GM21786 (cell line): ENCODE data around the gene BCL7A.
A peak's percentile ranks its signal among the peaks of the same experiment; 100 is the strongest.
"Not testable (repeated sequence)": the region's sequence is repeated elsewhere in the genome, so short reads cannot be mapped to it uniquely, and the experiment has no call there.

ENCODE experiments used
- ATAC-seq: cut with Tn5 transposase; IDR thresholded peaks from one replicate; pipeline ENCODE4 v1.9.1; 2021; ENCODE audit not compliant: unreplicated experiment

Gene BCL7A

DNA sequence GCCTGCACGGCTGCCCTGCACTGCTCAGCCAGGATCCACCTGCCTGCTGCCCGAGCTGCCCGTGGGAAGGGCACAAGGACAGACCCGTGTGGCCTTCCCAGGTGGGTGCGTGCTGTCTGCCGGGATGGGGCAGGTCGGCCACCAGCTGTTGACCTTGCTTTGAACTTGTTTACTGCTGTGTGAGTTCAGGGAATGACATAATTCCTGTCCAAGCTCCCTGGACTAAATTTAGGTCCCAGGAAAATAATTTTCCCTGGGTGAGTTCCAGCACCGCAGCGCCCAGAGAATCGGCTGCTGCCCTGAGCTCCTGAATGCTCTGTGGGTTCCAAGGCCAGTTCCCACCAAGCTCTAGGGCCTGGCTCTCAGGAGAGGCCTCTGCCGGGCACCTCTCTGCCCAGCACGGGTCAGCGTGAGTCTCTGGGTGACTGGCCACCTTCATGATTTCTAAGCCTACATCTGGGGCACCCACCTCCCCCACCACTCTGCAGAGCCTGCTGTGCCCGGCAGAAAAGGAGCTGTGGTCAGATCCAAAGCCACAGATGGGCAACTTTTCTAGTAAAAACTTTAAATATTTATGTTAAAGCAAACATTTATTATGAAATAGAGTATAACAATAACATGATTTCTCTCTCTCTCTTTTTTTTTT is 29.7 kb downstream of the BCL7A start:
- no peak for ATAC-seq

DNA sequence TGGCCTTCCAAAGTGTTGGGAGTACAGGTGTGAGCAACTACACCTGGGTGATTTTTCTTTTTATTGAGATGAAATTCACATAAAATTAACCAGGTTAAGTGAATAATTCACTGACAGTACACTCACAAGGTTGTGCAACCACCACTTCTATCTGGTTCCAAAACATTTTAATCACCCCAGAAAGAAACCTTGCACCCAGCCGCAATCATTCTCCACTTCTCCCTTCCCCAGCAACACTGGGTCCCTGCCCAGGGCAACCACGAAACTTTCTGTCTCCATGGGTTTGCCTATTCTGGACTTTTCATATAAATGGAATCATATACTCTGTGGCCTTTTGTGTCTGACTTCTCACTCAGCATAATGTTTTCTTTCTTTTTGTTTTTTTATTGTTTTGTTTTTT is 30.6 kb downstream of the BCL7A start:
- no peak for ATAC-seq

DNA sequence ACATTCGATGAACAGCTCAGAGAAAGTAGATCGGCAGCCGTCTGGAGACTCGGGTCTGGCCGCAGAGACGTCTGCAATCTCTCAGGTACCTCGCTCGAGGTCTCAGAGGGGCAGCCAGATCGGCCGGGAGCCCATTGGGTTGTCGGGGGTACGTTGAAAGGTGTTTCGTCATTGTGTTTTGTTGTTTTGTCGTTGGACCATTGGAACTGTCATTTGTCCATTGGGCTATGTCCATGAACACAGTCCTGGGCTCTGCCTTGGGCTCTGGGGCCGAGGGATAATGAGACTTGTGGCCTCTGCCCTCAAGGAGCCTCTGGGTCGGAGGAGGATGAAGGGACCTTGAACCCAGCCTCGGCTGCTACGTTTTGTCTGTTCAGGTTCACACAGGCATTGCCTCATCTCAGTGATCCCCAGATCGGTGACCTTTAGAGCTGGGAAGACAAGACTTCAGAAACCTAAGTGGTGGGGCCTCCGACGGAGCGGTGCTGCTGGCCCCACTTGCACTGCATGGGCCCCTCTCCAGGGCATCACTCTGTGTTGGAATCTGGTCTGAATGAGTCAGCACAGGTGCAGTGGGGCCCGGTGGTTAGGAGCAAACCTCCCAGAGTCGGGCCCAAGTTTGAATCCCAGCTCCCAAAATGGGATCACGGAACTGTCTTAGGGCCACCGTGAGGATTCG is 33.3 kb downstream of the BCL7A start:
- no peak for ATAC-seq

DNA sequence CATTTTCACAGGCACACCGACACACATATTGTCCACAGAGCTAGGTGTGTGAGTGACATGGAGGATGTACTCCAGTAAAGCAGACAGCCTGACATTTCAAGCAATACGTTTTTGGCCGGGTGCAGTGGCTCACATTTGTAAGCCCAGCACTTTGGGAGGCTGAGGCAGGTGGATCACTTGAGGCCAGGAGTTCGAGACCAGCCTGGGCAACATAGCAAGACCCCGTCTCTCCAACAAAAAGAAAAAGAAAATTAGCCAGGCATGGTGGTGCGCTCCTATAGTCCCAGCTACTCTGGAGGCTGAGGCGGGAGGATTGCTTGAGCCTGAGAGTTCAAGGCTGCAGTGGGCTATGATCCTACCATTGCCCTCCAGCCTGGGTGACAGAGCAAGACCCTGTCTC is 34.7 kb downstream of the BCL7A start:
- ATAC-seq: not testable (repeated sequence)

DNA sequence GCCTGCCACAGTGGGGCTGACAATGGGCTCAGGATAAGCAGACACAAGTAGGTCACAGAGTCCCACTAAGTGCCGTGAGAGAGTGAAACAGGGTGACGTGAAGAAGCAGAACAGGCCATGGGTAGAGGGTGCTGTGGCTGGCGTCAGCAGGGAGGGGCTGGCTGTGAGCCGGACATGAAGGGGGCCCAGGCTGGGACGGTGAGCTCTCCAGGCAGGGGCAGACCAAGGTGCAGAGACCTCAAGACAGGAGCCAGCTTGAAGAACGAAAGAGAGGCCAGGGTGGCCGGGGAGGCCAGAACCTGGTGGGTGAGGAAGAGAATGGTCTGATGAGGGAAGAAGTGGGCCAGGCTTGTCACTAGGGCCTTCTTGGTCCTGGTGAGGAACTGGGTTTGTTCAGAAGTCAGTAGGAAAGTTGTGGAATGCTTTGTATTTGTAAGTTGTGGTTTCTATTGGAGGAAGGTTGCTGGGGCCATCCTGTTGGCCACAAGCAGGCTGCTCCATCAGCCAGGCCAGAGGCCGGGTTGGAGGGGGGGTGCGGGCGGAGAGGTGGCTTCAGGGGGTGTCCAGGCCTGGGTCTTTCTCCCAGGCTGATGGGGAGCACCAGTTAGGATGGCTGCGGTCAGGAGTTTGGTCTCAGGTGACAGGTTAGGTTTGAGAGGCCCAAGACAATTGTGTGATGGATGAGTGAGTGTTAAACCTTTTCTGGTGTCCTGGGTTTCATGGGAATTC is 35.5 kb downstream of the BCL7A start:
- no peak for ATAC-seq

DNA sequence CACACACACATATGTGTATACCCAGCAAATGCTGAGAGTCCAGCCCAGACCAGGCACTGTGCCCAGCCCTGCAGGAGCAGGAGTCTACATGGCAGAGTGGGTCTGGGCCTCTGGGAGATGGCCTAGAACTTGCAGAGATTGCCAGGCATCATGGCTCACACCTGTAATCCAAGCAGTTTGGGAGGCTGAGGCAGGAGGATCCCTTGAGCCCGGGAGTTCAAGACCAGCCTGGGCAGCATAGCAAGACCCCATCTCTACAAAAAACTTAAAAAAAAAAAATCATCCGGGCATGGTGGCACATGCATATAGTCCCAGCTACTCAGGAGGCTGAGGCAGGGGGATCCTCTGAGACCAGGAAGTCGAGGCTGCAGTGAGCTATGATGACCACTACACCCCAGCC is 36.1 kb downstream of the BCL7A start:
- no peak for ATAC-seq

DNA sequence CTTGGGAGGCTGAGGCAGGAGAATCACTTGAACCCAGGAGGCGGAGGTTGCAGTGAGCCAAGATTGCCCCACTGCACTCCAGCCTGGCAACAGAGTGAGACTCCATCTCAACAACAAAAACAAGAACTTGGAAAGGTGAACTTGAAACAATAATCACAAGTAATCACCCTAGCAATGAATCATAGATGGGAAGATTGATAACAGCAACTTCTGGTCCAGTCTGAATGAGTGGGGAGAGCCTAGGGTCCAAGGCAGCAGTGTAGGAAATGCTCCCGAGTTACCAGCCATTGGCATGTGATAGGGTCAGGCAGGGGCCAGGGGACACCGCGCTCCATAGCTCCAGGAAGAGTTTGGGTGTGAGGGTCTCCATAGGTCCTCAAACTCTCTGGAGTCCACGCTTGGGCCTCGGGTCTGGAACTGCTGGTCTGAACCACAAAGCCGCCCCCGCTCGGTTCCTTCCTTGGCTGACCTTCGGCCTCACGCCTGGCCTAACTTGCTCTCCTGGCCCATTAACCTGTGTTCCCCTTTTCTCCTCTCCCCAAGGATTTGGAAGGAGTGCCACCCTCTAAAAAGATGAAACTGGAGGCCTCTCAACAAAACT is 37.0 kb downstream of the BCL7A start:
- ATAC-seq: no peak

DNA sequence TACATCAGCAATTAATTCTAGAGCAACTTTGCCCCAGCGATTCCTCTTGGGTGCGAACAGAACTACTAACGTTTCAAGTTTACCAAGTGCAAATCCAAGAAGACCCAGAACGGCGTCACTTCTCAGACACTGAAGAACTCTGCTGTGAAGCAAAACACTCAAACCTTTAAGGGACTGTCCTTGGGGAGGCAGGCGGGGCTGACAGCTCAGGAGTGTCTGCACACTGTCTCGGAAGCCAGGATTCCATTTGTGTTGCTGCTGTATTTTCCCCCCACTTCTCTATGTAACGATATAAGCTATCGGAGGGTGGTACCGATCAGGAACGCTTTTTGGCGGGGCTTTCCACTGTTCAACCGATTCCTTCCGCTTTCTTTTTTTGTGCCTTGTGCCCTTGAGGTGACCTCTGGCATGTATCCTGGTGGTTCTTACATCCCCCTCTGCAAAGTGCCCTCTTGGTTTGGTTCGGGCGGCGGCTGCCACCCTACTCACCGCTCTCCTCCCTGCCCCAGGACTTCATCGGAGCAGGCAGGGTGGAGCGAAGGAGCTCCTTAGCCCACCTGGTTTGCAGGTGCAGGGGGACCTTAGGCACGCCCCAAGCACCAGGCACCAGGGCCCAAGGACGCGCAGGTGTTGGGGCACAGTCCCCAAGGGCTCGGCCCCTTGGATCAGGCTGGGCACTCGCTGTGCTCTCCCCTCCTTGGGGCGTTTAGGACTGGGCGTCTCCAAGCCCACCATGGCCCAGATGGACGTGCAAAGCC is 37.7 kb downstream of the BCL7A start:
- ATAC-seq: no peak

DNA sequence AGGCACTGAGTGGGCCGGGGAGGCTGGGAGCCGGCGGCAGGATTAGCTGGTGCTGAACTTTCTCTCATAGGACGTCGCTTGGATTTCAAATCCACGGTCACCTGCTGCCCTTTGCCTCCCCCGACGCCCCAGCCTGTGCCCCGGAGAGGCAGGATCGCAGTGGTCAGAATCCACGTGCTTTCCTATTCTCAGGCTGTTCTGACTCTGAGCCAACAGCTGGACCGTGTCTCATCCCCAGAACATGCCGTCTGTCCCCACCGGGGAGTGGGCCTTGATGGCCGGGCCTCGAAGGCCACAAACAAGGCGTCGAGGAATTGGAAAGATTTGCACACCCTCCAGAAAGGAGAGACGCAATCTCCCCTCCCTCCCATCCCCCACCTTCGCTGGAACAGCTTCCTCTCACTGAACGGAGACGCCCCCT is 38.4 kb downstream of the BCL7A start:
- ATAC-seq: no peak

DNA sequence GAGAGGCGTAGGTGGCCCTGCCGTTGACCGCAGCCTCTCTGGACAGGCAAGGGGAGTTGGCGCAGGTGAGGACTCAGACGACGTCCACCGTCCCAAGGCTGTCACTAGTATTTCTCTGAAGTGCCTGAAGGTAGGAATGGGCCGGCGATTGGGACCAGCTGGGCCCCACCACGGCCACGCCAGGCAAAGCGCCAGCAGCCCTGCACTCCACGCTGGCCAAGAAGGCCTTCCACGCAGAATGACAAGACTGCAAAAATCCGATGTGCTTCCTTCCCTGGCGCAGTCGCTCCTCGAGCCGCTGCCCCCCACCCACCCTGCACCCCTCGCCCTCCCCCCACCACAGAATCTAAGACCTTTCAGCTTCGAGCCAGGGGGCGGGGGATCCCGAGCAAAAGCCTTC is 39.6 kb downstream of the BCL7A start:
- no peak for ATAC-seq

DNA sequence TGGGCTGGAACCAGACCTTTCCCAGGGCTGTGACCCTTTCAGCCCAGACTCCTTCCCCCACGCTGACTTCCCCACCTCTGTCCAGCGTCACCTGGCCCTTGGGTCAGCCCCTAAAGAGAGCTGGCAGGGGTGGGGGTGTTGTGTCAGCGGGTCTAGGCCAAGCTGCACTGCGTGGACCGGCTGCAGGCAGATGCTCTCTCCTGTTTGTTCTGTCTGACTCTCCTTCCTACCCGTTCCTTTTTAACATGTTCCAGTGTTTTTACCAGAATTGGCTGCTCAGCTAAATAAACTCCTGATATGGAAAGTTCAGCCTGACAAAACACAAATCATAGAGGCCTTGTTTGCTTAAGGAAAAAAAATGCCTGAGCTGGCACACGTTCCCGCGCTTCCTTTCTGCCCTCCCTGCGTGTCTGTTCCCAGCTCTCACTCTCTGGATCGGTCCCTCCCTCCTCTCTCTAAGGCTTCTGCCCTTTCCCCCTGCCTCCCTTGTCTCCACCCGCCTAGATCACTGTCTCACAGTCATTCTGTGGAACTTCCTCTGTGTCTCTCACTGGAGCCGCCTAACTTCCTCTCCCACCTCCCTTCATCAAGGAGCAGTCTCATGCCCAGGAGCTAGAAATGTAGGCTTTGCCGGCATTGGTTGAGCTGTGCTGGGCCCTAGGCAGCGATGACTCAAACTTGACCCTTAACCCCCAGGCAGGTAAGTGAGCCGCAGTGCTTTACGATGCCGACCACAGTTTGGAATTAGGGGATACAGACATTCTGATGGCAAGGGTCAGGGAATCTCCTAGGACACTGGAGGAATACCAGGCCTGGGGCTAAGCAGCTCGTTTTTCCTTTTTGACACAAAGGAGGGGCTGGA is 41.4 kb downstream of the BCL7A start:
- no peak for ATAC-seq

DNA sequence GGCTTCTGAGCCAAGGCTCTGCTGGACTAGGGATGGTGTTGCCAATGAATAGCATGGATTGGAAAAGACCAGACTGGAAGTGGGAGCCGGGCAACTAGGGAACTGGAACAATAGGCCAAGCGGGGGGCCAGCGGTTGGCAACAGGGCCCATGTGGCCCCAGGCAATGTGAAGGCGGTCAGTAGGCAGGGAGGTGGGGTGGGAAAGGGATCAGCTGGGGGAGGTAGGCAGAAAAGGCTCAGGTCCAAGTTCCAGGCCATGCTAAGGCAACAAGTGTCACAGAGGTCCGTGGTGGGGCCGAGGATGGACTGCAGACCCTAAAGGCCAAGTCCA is 42.0 kb downstream of the BCL7A start:
- no peak for ATAC-seq

DNA sequence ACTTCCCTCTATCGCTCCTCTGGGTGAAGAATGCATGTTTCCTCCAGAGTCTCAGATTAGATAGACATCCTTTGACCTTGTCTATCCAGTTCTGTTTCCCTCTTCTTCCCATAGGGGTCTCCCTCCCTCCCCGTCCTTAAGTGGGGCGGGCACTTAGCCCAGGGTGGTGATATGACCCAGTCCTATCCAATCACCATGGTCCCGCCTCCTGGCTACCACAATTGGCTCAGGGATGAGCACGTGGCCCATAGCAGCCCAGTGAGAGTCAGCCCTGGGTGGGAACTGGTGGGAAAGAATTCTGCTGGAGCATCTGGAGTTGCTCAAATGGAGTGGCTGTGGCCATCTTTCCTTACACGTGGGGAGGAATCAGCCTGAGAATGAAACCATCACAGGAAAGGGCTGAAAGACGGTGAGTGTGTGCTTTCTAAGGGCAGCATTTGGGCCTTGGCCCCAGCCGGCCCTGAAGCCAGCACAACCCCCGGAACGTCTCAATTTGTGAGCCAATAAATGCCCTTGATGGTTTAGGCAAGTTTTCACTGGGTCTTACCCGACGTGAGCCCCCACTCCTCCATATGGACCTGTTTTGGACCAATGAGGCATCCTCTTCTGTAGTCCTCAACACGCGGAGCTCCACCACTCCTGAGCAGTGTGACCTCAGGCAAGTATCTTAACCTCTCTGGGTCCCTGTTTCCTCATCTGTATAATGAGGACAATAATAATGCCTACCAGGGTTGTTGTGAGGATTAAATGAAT is 42.5 kb downstream of the BCL7A start:
- no peak for ATAC-seq

DNA sequence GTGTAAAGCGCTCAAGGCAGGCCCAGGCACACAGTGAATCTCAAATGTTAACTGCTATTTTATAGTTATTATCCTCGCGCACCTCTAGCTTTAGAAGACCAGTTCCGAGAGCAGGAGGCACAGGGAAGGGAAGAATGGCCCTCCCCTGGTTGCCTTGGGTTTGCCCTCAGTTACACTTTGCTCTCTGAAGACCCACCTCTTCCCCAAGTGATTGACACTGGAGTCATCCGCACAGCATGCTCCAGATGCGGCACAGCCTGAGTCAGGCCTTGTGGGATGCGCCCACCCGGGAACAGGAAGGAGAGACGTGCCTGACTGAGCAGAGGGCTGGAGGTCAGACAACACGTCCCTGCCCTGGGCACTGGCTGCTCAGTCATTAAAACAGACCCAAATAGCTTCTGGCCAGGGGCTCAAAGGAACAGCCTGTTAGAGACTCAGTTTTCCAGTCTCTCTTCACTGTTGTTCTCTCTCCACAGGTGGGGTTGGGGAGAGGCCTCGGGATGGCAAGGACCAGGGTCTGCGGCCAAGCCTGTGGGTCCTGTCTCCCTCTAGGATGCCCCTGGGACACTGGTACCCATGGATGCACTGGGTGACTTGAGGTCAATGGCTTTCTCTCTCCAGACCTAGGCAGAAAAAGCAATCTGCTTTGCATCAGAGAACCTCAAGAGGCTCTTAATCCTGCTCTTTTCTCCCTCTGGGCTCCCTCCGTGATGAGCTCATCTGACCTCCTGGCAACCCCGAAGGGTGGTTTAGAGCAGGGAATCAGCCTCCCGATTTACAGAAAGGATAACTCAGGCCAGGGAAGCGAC is 43.3 kb downstream of the BCL7A start:
- no peak for ATAC-seq

DNA sequence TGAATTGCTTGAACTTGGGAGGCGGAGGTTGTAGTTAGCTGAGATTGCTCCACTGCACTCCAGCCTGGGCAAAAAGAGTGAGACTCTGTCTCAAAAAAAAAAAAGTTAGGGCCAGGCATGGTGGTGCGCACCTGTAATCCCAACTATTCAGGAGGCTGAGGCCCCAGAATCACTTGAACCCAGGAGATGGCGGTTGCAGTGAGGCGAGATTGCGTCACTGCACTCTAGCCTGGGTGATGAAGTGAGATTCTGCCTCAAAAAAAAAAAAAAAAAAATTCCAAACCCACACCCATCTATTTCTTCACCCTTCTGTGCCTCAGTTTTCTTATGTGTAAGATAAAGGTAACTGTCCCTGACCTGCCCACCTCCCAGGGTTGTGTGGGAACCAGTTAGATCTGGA is 45.9 kb downstream of the BCL7A start:
- ATAC-seq: peak; percentile 11

DNA sequence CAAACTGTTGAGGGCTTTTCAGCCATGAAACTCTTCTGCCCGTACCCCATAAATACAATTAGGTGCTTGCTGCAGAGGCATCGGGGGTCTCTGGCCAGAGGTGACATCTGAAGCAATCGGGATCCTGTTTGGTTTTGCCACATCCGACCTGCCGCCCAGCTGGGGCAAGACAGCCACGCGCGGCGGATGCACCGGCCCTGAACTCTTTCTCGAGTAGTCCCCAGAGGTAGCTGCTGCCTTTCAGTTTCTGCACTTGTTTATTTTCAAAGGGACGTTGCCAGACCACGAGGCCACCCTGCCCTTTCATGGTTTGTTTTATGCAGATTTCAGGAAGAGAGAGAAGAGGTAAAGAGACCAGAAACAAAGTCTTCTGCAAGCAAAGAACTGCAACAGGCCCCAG is 46.3 kb downstream of the BCL7A start:
- peak; percentile 89 for ATAC-seq

DNA sequence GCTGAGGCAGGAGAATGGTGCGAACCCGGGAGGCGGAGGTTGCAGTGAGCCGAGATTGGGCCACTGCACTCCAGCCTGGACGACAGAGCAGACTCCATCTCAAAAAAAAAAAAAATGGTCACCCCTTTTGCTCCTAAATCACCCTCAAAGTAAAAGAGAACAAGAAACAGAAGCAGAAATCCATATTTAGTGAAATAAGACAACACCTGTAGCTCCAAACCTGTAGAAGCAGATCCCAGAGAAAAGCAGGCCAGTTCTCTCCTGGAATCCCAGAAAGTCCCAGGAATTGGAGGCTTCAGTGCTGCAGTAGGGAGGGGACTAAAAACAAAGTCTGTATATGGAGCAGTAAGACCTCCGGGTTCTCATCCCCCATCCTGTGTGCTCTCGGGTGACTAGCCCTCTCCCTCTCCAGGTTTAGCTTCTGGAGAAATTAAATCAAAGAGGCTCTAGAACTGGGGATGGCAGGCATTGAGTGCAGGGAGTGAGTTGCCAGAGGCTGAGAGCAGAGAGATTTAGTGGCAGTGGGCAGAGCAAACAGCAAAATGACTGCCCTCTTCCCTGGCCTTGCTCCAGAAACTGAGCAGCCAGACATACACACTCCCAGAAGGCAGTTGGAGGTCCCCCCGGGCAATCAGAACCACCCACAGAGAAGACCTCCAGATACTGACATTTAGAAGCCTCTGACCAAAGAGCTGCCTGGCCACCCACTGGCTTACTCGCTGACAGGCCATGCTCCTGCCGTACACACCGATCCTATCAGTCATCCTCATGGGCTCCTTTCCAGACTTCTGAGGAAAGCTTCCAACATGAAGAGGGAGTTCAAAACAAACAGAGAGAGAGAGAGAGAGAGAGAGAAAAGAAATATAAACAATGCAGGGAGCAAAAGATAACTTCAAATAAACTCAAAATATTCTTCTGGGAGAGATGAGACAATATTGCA is 50.6 kb downstream of the BCL7A start:
- no peak for ATAC-seq

DNA sequence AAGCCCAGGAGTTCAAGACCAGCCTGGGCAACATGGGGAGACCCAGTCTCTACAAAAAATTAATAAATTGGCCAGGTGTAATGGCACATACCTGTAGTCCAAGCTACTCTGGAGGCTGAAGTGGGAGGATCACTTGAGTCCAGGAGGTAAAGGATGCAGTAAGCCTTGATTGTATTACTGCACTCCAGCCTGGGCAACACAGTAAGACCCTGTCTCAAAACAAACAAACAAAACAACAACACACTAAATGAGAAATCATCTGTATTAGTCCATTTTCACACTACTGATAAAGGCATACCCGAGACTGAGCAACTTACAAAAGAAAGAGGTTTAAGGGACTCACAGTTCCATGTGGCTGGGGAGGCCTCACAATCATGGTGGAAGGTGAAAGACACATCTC is 52.1 kb downstream of the BCL7A start:
- no peak for ATAC-seq
